ENCODE measurements around the gene C16orf46. TPM values are rescaled to one million over a fixed set of nuclear protein-coding genes. Genes with fewer than 3 reads are reported as not detected.

C16orf46 gene
- total RNA-seq, 1 experiment from 2014 or later: 1.7 TPM

DNA sequence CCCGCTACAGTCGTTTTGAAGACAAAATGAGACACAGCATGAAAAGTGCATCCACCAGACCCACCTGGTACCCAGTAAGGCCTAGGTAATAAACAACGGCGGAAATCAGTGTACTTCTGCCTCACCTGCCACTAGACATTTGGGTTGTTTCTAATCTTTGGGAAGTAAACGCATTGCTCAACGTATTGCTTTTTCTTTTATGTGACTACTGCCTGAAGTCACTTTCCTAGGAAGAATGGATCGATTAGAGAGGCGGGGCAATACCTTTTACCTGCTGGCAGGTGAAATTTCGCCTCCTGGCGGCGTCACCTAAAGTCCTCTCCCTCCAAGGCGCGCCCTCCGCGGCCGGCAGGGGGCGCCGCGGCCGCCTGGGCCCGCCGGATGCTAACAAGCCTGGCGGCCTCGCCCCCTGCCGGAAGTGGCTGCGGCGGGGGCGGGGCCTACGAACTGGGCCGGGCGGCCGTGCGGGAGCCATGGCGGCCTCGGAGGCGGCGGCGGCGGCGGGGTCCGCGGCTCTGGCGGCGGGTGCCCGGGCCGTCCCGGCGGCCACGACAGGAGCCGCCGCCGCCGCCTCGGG is 41.6 kb downstream of the C16orf46 start, which contains the start of gene ATMIN:
TSS of gene ATMIN (plus strand) at position 445 of the 577 bp plus-strand sequence. CDS start at position 474, 29 bp downstream.
- Histone ChIP-seq H3K4me1 (ENCODE audit: control insufficient read depth in 1 of 2, insufficient read depth in 2 of 2, low read length in 2 of 2) (peaks cover 10 to 14% of the 10 kb centered on the region in 2 experiments; a peak in 3 of 4 replicates), H3K9me3 (ENCODE audit: control insufficient read depth in 1 of 2, insufficient read depth in 1 of 2, low read depth in 1 of 2, low read length in 2 of 2) (no peaks in the 10 kb centered on the region), H3K4me2 (ENCODE audit: low read length) (peak within 1 kb of the TSS; percentile 86), H3K9ac (ENCODE audit: low read length) (peak within 1 kb of the TSS; percentile 63), H2AFZ (ENCODE audit: low read depth, low read length, poor library complexity, severe bottlenecking) (no peak within 1 kb of the TSS), H3K27ac (ENCODE audit: low read depth, low read length) (peak within 1 kb of the TSS; percentile 79), H3K4me3 (replicated peaks in 1 of 2; ENCODE audit: low read depth in 1 of 2, low read length in 2 of 2) (peak within 1 kb of the TSS; percentile 66 to 73), H3K27me3 (ENCODE audit: insufficient read depth, low read length) (no peaks in the 10 kb centered on the region), H3K36me3 (ENCODE audit: control insufficient read depth in 1 of 2, insufficient read depth in 2 of 2, low read length in 2 of 2) (peaks cover 3 to 6% of the 10 kb centered on the region in 2 experiments; a peak in 2 of 4 replicates), H4K20me1 (ENCODE audit: insufficient read depth) (no peaks in the 10 kb centered on the region), H3K79me2 (ENCODE audit: insufficient read depth, low read length) (peaks cover 42% of the 10 kb centered on the region), H3K9me2 (ENCODE audit: insufficient read depth) (no peaks in the 10 kb centered on the region)
- peak; percentile 92 for DNase-seq (ENCODE audit: low read depth, low spot score)
- intact Hi-C loops (cut with micrococcal nuclease): loop anchor here (1.0 to 10.0 kb wide), 6 partner anchors 28 to 699 kb away; partner anchors contain the start of genes C16orf46 and CENPN
- CTCF ChIA-PET: interaction anchor here (0.6 to 2.9 kb wide), 31 partner anchors 9 to 703 kb away, joined by 3 to 29 read pairs (median 4); partner anchors contain the start of genes C16orf46, CENPN and CMC2
- POLR2A ChIA-PET: no interaction called here
- ATAC-seq: peak; percentile 95
- no TSS peak for BruUV-seq (replicated peaks)
- RAD21 ChIA-PET (ENCODE audit: low non-redundant PET in 1 of 2, low total read pairs in 2 of 2, uncharacterized antibody in 2 of 2, unreplicated experiment in 2 of 2): interaction anchor here in 1 of 2 experiments (0.6 to 1.8 kb wide), 2 partner anchors 109 to 707 kb away, joined by 3 read pairs; no protein-coding TSS in a partner anchor
- TF ChIP-seq, protein P1, sequence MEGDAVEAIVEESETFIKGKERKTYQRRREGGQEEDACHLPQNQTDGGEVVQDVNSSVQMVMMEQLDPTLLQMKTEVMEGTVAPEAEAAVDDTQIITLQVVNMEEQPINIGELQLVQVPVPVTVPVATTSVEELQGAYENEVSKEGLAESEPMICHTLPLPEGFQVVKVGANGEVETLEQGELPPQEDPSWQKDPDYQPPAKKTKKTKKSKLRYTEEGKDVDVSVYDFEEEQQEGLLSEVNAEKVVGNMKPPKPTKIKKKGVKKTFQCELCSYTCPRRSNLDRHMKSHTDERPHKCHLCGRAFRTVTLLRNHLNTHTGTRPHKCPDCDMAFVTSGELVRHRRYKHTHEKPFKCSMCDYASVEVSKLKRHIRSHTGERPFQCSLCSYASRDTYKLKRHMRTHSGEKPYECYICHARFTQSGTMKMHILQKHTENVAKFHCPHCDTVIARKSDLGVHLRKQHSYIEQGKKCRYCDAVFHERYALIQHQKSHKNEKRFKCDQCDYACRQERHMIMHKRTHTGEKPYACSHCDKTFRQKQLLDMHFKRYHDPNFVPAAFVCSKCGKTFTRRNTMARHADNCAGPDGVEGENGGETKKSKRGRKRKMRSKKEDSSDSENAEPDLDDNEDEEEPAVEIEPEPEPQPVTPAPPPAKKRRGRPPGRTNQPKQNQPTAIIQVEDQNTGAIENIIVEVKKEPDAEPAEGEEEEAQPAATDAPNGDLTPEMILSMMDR (IDR thresholded peaks at IDR 0.05 in 2 of 3, conservative IDR thresholded peaks at IDR 0.05 in 1 of 3; ENCODE audit: borderline replicate concordance in 1 of 3, insufficient read depth in 1 of 3, low read depth in 2 of 3, low read length in 2 of 3): peak; percentile 99 to 100 (median 100)
- TF ChIP-seq SP1 (IDR thresholded peaks at IDR 0.05; ENCODE audit: low read depth) (no peak; the same call in none of the 2 replicates), FOSL1 (IDR thresholded peaks at IDR 0.05; ENCODE audit: low read depth) (no peak), JUND (IDR thresholded peaks at IDR 0.05) (no peak), POLR2A (IDR thresholded peaks at IDR 0.05; ENCODE audit: borderline replicate concordance, extremely low read depth, insufficient read depth, insufficient read length) (peak; percentile 54), EZH2phosphoT487 (IDR thresholded peaks at IDR 0.05; ENCODE audit: borderline replicate concordance) (no peak), CEBPB (IDR thresholded peaks at IDR 0.05; ENCODE audit: low read depth) (0 out of 2 replicates have a peak, but pooled peaks have one; percentile 38), EZH2 (IDR thresholded peaks at IDR 0.05) (no peak), CBX3 (IDR thresholded peaks at IDR 0.05; ENCODE audit: low read depth) (peak; percentile 69), ZNF274 (IDR thresholded peaks at IDR 0.05; ENCODE audit: low read depth, low read length) (no peak), ELF1 (IDR thresholded peaks at IDR 0.05; ENCODE audit: borderline replicate concordance, low read depth) (no peak; the same call in 1 of the 2 replicates), YY1 (IDR thresholded peaks at IDR 0.05; ENCODE audit: extremely low read depth, insufficient replicate concordance, low read depth, low read length) (peak; percentile 91), TCF7L2 (IDR thresholded peaks at IDR 0.05; ENCODE audit: borderline replicate concordance, extremely low read depth, insufficient read depth, insufficient read length) (no peak), SIN3A (IDR thresholded peaks at IDR 0.05; ENCODE audit: low read depth) (0 out of 2 replicates have a peak, but pooled peaks have one; percentile 21), ZFX (IDR thresholded peaks at IDR 0.05) (no peak)
- TF ChIP-seq, protein P2, sequence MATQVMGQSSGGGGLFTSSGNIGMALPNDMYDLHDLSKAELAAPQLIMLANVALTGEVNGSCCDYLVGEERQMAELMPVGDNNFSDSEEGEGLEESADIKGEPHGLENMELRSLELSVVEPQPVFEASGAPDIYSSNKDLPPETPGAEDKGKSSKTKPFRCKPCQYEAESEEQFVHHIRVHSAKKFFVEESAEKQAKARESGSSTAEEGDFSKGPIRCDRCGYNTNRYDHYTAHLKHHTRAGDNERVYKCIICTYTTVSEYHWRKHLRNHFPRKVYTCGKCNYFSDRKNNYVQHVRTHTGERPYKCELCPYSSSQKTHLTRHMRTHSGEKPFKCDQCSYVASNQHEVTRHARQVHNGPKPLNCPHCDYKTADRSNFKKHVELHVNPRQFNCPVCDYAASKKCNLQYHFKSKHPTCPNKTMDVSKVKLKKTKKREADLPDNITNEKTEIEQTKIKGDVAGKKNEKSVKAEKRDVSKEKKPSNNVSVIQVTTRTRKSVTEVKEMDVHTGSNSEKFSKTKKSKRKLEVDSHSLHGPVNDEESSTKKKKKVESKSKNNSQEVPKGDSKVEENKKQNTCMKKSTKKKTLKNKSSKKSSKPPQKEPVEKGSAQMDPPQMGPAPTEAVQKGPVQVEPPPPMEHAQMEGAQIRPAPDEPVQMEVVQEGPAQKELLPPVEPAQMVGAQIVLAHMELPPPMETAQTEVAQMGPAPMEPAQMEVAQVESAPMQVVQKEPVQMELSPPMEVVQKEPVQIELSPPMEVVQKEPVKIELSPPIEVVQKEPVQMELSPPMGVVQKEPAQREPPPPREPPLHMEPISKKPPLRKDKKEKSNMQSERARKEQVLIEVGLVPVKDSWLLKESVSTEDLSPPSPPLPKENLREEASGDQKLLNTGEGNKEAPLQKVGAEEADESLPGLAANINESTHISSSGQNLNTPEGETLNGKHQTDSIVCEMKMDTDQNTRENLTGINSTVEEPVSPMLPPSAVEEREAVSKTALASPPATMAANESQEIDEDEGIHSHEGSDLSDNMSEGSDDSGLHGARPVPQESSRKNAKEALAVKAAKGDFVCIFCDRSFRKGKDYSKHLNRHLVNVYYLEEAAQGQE (IDR thresholded peaks at IDR 0.05; ENCODE audit: low read depth): no peak
- TF ChIP-seq, protein P3, sequence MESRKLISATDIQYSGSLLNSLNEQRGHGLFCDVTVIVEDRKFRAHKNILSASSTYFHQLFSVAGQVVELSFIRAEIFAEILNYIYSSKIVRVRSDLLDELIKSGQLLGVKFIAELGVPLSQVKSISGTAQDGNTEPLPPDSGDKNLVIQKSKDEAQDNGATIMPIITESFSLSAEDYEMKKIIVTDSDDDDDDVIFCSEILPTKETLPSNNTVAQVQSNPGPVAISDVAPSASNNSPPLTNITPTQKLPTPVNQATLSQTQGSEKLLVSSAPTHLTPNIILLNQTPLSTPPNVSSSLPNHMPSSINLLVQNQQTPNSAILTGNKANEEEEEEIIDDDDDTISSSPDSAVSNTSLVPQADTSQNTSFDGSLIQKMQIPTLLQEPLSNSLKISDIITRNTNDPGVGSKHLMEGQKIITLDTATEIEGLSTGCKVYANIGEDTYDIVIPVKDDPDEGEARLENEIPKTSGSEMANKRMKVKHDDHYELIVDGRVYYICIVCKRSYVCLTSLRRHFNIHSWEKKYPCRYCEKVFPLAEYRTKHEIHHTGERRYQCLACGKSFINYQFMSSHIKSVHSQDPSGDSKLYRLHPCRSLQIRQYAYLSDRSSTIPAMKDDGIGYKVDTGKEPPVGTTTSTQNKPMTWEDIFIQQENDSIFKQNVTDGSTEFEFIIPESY (IDR thresholded peaks at IDR 0.05; ENCODE audit: extremely low read depth, insufficient replicate concordance, low read length): peak; percentile 47
- TF ChIP-seq, protein P4, sequence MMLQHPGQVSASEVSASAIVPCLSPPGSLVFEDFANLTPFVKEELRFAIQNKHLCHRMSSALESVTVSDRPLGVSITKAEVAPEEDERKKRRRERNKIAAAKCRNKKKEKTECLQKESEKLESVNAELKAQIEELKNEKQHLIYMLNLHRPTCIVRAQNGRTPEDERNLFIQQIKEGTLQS (IDR thresholded peaks at IDR 0.05): no peak
- TF ChIP-seq, protein P5, sequence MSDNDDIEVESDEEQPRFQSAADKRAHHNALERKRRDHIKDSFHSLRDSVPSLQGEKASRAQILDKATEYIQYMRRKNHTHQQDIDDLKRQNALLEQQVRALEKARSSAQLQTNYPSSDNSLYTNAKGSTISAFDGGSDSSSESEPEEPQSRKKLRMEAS (IDR thresholded peaks at IDR 0.05): no peak
